AG09319 (cell line): ENCODE measurements around the gene RAPGEF2.

Source experiments
- DNase-seq: peaks from one replicate; pipeline ENCODE4 v3.0.0-alpha.2; 2010; ENCODE audit warnings: low read depth; ENCODE audit errors: extremely low read depth
- TF ChIP-seq, protein P1 (sequence below): IDR thresholded peaks from 2 replicates; pipeline ENCODE4 v1.5.1; 2011; ENCODE audit warnings: low read depth, mild to moderate bottlenecking, inconsistent platforms, low read length, moderate library complexity

Gene RAPGEF2

DNA sequence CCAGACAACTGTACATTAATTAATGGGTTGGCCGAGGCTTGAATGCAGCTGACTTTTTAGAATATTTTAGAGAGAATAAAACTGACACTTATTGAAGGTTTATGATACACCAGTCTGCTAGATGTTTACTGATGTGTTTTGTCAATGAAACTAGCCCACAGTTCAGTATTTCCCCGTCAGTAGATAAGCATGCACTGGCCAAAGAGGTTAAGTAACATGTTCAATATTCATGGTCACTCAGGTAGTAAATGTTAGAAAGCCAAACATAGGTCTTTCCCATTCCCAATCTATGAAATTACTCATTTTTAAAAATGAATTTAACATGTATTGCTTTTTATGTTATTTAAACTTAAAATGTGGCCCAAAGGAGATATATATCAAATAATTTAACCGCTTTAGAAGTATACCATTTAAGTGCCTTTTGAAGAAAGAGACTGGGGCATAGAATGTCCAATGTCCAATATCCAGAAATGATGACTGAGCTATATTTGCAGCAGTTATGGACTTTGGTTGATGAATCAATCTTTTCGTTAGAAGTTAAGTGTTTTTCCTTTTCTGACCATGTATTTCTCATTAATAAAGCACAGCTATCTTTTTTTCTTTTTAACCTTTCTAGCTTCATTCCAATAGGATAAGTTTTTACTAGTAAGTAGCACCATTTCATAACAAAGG lies 156.1 kb downstream of the RAPGEF2 start:
- no peak for DNase-seq
- TF ChIP-seq, protein P1, sequence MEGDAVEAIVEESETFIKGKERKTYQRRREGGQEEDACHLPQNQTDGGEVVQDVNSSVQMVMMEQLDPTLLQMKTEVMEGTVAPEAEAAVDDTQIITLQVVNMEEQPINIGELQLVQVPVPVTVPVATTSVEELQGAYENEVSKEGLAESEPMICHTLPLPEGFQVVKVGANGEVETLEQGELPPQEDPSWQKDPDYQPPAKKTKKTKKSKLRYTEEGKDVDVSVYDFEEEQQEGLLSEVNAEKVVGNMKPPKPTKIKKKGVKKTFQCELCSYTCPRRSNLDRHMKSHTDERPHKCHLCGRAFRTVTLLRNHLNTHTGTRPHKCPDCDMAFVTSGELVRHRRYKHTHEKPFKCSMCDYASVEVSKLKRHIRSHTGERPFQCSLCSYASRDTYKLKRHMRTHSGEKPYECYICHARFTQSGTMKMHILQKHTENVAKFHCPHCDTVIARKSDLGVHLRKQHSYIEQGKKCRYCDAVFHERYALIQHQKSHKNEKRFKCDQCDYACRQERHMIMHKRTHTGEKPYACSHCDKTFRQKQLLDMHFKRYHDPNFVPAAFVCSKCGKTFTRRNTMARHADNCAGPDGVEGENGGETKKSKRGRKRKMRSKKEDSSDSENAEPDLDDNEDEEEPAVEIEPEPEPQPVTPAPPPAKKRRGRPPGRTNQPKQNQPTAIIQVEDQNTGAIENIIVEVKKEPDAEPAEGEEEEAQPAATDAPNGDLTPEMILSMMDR = no peak

DNA sequence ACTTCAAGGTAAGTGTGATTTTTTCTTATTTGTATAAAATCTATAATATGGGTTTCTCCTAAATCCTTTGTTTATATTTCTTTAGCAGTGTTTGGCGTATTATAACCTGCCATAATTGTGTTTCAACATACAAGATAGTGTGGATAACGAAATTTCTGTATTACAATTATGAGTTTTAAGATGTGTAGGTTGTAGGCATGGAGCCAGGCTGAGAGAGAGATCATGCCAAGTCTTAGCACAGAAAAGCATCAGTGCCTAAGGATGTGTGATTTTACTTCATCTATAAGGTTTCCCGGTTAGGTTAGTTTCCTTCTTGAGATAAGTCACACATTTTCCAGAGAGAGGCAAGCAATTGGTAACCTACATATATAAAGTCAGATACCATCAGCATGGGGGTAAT lies 161.2 kb downstream of the RAPGEF2 start:
- no peak for DNase-seq
- TF ChIP-seq, protein P1 = no peak

DNA sequence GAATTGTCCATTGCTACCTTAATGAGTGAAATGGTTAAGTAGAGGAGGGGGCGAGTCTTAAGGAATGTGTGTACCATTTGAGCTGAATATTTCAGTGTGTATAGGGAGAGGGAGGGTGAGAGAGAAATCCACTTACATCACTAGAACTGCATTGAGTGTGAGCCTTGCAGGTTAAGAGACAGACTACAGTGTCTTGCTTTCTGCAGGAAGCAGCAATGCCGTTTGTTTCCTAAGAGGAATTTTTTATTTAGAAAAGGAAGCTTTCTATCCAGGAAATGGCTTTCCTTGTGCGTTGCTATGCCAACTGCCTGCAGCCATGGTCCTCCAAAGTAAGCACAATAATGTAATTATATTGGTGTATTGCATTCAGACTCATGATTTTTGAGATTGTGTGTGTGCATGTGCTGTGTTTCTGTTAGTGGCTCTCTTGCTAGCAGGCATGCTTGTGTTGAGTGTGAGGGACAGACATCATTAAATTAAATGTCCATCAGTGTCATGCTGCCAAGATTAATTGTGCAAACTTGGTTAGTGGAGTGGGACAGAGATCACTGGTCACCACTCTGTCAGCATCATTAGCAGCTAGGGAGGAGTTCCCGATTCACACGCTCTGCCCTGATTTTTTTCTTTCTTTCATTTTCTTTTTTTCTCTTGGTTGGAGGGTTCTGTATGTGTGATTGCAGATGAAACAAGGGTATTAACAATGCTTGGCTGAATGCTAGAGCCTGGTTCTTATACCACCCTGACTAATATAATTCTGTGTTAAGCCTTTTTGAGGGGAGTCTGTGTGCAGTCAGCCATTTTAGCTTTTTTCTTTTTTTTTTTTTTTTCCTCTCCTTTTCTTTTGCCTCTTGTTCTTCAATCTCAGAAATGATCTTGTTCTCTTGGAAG lies 164.3 kb downstream of the RAPGEF2 start:
- TF ChIP-seq, protein P1 = no peak

DNA sequence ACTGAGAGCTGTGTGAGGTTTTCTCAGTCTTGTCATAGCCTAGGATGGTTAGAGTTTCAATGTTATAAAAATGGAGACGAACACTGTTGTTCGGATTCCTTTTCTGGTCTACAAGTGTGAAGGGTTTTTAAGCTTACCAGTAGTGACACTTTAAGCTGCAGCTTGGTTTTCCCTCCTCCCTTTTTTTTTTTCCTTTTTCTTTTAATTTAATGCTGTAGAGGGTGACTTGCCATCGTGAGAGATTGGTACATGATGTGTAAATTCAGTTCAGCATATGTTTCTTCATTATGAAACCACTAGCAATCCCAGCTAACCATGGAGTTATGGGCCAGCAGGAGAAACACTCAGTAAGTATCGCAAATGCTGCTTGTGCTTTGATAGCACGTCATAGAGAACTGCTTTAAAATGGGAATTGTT lies 165.0 kb downstream of the RAPGEF2 start:
- no peak for DNase-seq
- TF ChIP-seq, protein P1 = no peak

More for the DNA sequence above, 164.3 kb downstream of the RAPGEF2 start:
- DNase-seq = no peak

DNA sequence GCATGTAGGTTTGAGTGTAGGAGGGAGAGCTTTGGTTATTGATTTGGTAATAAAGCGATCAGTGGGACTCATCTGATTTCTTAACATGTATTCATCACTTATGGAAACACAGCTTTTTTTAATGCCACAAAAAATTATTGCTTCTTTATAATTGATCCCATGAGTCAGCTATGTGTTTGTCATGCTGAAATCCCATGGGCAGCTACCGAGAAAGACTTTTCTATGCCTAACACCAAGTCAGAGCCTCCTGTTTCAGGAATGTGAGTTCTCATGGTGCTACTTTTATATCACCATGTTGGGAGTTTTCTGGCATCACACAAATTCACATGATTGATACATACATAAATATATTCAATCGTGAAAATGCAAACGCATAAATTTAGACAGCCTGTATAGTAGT lies 165.7 kb downstream of the RAPGEF2 start:
- DNase-seq = no peak
- TF ChIP-seq, protein P1 = no peak

DNA sequence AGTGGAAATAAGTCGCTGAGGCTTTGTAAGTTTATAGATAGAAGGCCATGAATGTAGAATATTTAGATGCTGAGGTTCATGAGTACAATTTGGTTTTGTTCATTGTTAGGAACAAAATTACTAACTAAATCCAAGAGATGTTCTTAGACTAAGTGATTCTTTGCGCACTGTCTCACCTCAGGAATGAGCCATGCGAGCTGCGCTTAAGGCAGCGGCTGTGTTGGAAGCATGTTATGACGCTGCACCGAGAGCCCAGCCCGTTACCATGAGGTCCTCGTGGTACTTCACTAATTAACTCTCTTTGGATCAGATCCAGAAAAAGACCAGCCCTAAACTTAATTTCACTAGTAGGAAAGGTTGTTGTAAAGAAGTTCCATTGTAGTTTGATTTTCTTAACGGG lies 166.2 kb downstream of the RAPGEF2 start:
- TF ChIP-seq, protein P1 = no peak
- no peak for DNase-seq

DNA sequence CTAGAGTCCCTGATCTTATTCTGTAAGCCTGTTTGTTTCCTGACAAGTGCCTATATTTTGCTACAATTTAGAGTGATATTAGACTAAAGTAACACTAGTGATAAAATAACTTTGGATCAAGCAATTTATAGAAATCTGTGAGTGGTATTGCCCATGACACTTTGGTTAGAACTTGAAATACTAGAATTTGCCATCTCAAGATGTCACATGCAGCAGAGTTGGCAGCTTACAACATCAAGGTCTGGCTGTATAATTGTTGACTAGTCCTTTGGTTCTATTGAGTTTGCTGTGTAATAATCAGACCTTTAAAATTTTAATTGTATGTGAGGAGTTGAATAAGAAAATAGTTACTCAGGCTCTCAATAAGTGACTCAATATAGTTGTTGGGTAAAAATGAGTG lies 167.1 kb downstream of the RAPGEF2 start:
- TF ChIP-seq, protein P1 = no peak
- no peak for DNase-seq
